PC-9 (cell line): ENCODE results near the gene CCDC136.

Source experiments
- EZH2 ChIP-seq: fragments of 200-600 bp; sonication (generic); IDR thresholded peaks from 2 replicates; pipeline ENCODE4 v1.8.0; 2017; ENCODE audit warnings: antibody characterized with exemption, low read depth
- TF ChIP-seq, protein P1 (sequence below): fragments of 200-600 bp; sonication (generic); conservative IDR thresholded peaks from 2 replicates; pipeline ENCODE4 v1.6.1; 2017; ENCODE audit warnings: mixed run types, antibody characterized with exemption, mild to moderate bottlenecking, moderate library complexity

DNA sequence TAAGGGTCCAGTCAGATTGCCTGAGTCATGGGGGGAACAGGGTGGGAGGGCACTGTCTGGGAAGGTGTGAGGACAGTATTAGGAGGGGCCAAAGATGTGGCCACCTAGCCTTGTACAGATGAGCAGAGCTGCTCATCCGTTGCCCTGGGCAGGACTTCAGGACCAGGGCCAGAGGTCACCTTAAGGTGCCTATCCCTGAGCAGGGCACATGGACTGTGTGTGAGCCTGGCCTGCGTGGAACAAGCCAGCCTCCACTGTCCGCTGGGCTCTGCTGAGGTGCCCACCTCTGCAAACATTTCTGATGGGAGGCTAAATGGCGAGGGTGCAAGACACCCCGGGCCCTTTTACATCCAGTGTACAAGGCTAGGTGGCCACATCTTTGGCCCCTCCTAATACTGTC lies 12.8 kb upstream of the CCDC136 start:
- TF ChIP-seq, protein P1, sequence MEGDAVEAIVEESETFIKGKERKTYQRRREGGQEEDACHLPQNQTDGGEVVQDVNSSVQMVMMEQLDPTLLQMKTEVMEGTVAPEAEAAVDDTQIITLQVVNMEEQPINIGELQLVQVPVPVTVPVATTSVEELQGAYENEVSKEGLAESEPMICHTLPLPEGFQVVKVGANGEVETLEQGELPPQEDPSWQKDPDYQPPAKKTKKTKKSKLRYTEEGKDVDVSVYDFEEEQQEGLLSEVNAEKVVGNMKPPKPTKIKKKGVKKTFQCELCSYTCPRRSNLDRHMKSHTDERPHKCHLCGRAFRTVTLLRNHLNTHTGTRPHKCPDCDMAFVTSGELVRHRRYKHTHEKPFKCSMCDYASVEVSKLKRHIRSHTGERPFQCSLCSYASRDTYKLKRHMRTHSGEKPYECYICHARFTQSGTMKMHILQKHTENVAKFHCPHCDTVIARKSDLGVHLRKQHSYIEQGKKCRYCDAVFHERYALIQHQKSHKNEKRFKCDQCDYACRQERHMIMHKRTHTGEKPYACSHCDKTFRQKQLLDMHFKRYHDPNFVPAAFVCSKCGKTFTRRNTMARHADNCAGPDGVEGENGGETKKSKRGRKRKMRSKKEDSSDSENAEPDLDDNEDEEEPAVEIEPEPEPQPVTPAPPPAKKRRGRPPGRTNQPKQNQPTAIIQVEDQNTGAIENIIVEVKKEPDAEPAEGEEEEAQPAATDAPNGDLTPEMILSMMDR = no peak
- TF ChIP-seq EZH2 = no peak
